Adrenal gland (tissue), 12 donors: ENCODE results near the gene DRICH1. TPM values are rescaled to one million over a fixed set of nuclear protein-coding genes. Genes with fewer than 3 reads are reported as not detected.
"Not testable (repeated sequence)": the region's sequence is repeated elsewhere in the genome, so short reads cannot be mapped to it uniquely, and the experiment has no call there.

ENCODE experiments used
- DNase-seq, 7 donors: peaks; one replicate each; pipeline ENCODE4 v3.0.0-alpha.2; 2019 to 2020
- H3K27ac ChIP-seq, 5 donors: fragments of 200-600 bp; sonication (generic) in 4 of 5; 1 replicate in 3 of 5; 2 replicates in 2 of 5; pipeline versions ENCODE4 v1.5.1 to v1.8.0; 2016 to 2020; ENCODE audit warnings: mild to moderate bottlenecking in 1 of 5
- H3K27me3 ChIP-seq: fragments of 200-600 bp; 2 replicates; pipeline ENCODE4 v1.8.0; 2021
- H3K36me3 ChIP-seq, 2 donors: fragments of 200-600 bp; replicated peaks in 1 of 2; 1 replicate in 1 of 2; 2 replicates in 1 of 2; pipeline versions ENCODE4 v1.5.1 to v1.8.0; 2018 to 2022
- H3K4me1 ChIP-seq, 2 donors: fragments of 200-600 bp; replicated peaks in 1 of 2; 1 replicate in 1 of 2; 2 replicates in 1 of 2; pipeline versions ENCODE4 v1.5.1 to v1.8.0; 2018 to 2021
- H3K4me3 ChIP-seq, 4 donors: fragments of 200-600 bp; sonication (generic) in 3 of 4; one replicate each; pipeline ENCODE4 v1.5.1; 2016 to 2018
- H3K9me3 ChIP-seq, 3 donors: fragments of 200-600 bp; sonication (generic) in 1 of 3; replicated peaks in 1 of 3; 1 replicate in 2 of 3; 2 replicates in 1 of 3; pipeline versions ENCODE4 v1.5.1 to v1.8.0; 2016 to 2021
- POLR2A ChIP-seq, 2 donors: fragments of 450-650 bp; IDR thresholded peaks; one replicate each; pipeline ENCODE4 v1.6.1; 2017; ENCODE audit warnings: antibody characterized with exemption in 2 of 2, mild to moderate bottlenecking in 2 of 2, moderate library complexity in 1 of 2
- WGBS, 4 donors: extraction: QIAGEN DNeasy Blood & Tissue Kit in 2 of 4; methylation state at CpG; one replicate each; pipeline versions ENCODE4 v1.1.5 to v1.1.7; 2013 to 2017; 5-methylcytosine and 5-hydroxymethylcytosine counted together
- intact Hi-C, 2 donors: fragments of 100-400 bp; cut with DNase I; formaldehyde crosslinking; loops; one replicate each; pipeline versions ENCODE4 v1.14.1 to v1.15.0; 2022 to 2023
- polyA plus RNA-seq, 3 donors: library from polyadenylated mRNA; stranded (reverse); fragments of 200-250 nt in 2 of 3; fragments of 350-450 nt in 1 of 3; fragmentation: Illumina TruSeq in 1 of 3; extraction: RNeasy Lipid Tissue Mini Kit (QIAGEN cat#74804) in 1 of 3; gene quantifications; one replicate each; pipeline ENCODE4 v1.2.3, GENCODE V29; 2013 to 2014
- total RNA-seq, 9 donors: library from RNA; depleted of rRNA in 4 of 9; stranded (reverse); fragments of >200 nt in 4 of 9; fragments of 120-200 nt in 1 of 9; fragmentation: NEBNext Ultra II Directional in 1 of 9; extraction: Animal tissue kit (Norgen Biotek cat#: 25700) in 1 of 9; gene quantifications; one replicate each; pipeline versions ENCODE4 v1.1.0 to v1.2.4, GENCODE V29; 2013 to 2023
- TF ChIP-seq, protein P1 (sequence below), 6 experiments: fragments of 450-650 bp in 4 of 6; fragments of 200-600 bp in 2 of 6; sonication (generic) in 1 of 6; IDR thresholded peaks; 1 replicate in 5 of 6; 2 replicates in 1 of 6; pipeline versions ENCODE4 v1.5.1 to v1.8.0; 2016 to 2021; ENCODE audit warnings: antibody characterized with exemption in 6 of 6, mild to moderate bottlenecking in 2 of 6, moderate library complexity in 1 of 6
- donor health status: healthy with polysubstance abuse.
- donor health status: Bipolar disorder and iron deficiency.
- donor health status: DM: yes; HTN: yes; CAD: no.
- donor health status: DM: no; HTN: no; CAD: no.
- donor health status: DM: no; HTN: no; CAD: no.
- donor health status: DM: yes; HTN: yes; CAD: no.

DRICH1 gene
- total and polyA plus RNA-seq, 12 donors = 0.26 to 6.0 (median 1.0) TPM; not detected in 5

DNA sequence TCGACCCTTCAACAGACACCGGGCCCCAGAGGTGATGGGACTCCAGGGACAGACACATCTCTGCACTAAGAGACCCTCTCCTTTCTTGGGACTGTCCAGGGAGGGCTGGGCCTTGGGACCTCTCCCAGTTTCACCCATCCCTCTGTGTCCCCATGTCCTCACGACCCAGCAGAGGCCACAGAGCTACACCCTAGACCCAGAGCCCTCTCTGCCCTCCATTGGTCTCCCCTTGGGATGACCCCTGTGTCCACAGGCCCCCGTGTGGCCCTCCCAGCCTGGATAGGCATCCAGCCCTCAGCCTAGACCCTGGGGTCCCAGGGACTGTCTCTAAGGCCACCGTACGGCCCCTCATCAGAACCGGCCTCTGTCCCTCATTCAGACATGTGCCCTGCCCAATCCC lies 7.5 kb upstream of the DRICH1 start:
- Histone ChIP-seq H3K27ac (no peak overlapping the region), H3K4me3 (no peak overlapping the region), H3K36me3 (no peaks in the 10 kb centered on the region), H3K9me3 (no peaks in the 10 kb centered on the region), H3K27me3 (no peaks in the 10 kb centered on the region), H3K4me1 (no peaks in the 10 kb centered on the region)
- DNase-seq = no peak
- 78 to 100% (median 83%) methylated on average over 2 to 7 of the region's 7 CpGs for WGBS, 4 donors
- intact Hi-C loops = no loop called here
- no peak for TF ChIP-seq POLR2A (IDR thresholded peaks at IDR 0.05)
- TF ChIP-seq, protein P1, sequence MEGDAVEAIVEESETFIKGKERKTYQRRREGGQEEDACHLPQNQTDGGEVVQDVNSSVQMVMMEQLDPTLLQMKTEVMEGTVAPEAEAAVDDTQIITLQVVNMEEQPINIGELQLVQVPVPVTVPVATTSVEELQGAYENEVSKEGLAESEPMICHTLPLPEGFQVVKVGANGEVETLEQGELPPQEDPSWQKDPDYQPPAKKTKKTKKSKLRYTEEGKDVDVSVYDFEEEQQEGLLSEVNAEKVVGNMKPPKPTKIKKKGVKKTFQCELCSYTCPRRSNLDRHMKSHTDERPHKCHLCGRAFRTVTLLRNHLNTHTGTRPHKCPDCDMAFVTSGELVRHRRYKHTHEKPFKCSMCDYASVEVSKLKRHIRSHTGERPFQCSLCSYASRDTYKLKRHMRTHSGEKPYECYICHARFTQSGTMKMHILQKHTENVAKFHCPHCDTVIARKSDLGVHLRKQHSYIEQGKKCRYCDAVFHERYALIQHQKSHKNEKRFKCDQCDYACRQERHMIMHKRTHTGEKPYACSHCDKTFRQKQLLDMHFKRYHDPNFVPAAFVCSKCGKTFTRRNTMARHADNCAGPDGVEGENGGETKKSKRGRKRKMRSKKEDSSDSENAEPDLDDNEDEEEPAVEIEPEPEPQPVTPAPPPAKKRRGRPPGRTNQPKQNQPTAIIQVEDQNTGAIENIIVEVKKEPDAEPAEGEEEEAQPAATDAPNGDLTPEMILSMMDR (IDR thresholded peaks at IDR 0.05) = no peak

DNA sequence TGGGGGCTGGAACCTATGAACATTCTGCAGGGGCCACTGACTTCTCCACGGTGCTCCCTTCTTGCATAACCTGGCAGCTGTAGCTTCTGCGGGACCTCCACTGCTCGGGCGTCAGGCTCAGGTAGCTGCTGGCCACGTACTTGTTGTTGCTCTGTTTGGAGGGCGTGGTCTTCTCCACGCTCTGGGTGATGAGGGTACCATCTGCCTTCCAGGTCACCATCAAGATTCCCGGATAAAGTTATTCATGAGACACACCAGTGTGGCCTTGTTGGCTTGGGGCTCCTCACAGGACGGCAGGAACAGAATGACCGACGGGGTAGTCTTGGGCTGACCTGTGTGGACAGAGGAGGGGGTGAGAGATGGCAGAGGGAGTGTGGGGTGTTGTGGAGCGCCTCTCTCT lies 6.5 kb upstream of the DRICH1 start:
- no peaks in the 10 kb centered on the region for H3K4me1 ChIP-seq
- H3K36me3 ChIP-seq = no peaks in the 10 kb centered on the region
- WGBS, 4 donors = 83 to 91% (median 89%) methylated on average over 11 to 12 of the region's 12 CpGs
- TF ChIP-seq, protein P1 (IDR thresholded peaks at IDR 0.05) = no peak
- no peak for TF ChIP-seq POLR2A (IDR thresholded peaks at IDR 0.05)
- no peak overlapping the region for H3K4me3 ChIP-seq
- H3K27me3 ChIP-seq = no peaks in the 10 kb centered on the region
- no peak for DNase-seq
- H3K27ac ChIP-seq = no peak overlapping the region
- H3K9me3 ChIP-seq = no peaks in the 10 kb centered on the region
- intact Hi-C loops = no loop called here

DNA sequence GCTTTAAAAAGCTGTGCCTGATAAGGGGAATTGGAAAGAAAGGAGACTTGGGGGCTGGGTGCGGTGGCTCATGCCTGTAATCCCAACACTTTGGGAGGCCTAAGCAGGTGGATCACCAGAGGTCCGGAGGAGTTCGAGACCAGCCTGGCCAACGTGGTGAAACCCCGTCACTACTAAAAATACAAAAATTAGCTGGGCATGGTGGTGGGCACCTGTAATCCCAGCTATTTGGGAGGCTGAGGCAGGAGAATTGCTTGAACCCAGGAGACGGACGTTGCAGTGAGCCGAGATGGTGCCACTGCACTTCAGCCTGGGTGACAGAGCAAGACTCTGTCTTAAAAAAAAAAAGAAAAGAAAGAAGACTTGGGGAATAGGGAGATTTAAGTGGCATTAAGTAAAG lies 3.2 kb upstream of the DRICH1 start:
- intact Hi-C loops, H3K4me3 ChIP-seq, H3K9me3 ChIP-seq, DNase-seq, H3K27me3 ChIP-seq, H3K4me1 ChIP-seq, H3K36me3 ChIP-seq, H3K27ac ChIP-seq: not testable (repeated sequence)
- WGBS, 4 donors = 89 to 97% (median 93%) methylated on average over 8 of the region's 8 CpGs

DNA sequence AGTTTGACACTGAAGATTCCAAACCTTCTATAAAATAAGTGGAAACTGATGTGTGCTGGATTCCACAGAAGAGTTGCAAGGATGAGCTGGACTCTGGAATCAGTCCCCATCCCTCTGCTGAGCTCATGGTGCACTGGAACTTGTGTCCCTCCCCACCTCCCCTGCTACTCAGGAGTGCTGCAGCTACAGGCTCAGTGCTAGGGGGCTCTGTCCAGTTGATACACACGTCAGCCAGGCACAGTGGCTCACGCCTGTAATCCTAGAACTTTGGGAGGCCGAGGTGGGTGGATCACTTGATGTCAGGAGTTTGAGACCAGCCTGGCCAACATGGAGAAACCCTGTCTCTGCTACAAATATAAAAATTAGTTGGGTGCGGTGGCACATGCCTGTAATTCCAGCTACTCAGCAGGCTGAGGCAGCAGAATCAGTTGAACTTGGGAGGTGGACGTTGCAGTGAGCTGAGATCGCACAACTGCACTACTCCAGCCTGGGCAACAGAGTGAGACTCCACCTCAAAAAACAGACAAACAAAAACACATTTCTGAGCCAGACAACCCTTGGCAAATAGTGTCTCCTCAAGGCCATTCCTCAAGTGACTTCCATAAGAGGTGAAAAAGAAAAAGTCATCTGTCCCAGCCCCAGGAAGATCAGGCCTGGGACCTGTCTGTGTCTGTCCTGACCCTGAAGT lies 3.9 kb downstream of the DRICH1 start:
- intact Hi-C loops = loop anchor here (5.0 to 10.0 kb wide), 2 partner anchors 137 to 219 kb away; partner anchors contain the start of genes C22orf15 (in 1 of the 2) and CHCHD10 (in 1 of the 2)
- not testable (repeated sequence) for H3K27ac ChIP-seq, H3K4me1 ChIP-seq, DNase-seq, H3K27me3 ChIP-seq, H3K4me3 ChIP-seq, H3K9me3 ChIP-seq, H3K36me3 ChIP-seq
- 74 to 93% (median 88%) methylated on average over 6 of the region's 6 CpGs for WGBS, 4 donors

DNA sequence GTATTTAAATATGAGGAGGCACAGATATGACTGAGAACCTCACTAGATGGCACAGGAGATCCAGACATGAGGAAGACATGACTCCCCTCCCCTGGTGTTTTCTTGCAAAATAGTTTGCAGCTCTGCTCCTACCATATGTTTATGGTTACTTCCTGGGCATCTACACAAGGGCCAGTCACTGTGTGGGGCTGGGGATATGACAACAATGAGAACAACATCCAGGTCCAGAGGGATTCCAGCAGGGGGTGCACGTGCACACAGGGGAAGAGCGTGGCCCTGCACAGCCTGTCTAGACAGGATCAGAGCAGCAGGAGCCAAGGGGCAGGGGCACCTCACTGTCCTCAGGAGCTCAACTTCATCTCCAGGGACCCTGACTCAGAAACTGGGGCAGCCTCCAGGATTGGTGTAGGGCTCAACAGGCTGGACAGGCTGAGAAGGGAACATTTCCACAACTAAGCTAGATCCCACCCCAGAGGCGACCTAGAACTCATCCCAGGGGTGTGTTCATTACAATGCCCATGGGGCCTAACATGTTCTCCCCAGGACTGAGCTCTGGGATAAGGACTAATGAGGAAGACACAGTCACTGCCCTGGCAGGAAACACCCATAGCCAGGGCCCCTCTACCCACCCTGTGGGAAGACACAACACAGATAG lies 4.6 kb downstream of the DRICH1 start:
- not testable (repeated sequence) for H3K9me3 ChIP-seq, H3K4me3 ChIP-seq, H3K27ac ChIP-seq, H3K27me3 ChIP-seq, H3K4me1 ChIP-seq, H3K36me3 ChIP-seq
- TF ChIP-seq, protein P1 (IDR thresholded peaks at IDR 0.05) = peak; percentile 28 to 64 (median 48)
- WGBS, 4 donors = 56 to 74% (median 58%) methylated on average over 3 of the region's 3 CpGs; no CpG with 5 or more reads in 1 of the 4 donors
- intact Hi-C loops = loop anchor here (5.0 to 10.0 kb wide), 2 partner anchors 137 to 220 kb away; partner anchors contain the start of genes C22orf15 (in 1 of the 2) and CHCHD10 (in 1 of the 2)
- peak; percentile 53 to 73 (median 65) for DNase-seq
